ENCODE measurements around the gene NFKBIA.

NFKBIA gene

DNA sequence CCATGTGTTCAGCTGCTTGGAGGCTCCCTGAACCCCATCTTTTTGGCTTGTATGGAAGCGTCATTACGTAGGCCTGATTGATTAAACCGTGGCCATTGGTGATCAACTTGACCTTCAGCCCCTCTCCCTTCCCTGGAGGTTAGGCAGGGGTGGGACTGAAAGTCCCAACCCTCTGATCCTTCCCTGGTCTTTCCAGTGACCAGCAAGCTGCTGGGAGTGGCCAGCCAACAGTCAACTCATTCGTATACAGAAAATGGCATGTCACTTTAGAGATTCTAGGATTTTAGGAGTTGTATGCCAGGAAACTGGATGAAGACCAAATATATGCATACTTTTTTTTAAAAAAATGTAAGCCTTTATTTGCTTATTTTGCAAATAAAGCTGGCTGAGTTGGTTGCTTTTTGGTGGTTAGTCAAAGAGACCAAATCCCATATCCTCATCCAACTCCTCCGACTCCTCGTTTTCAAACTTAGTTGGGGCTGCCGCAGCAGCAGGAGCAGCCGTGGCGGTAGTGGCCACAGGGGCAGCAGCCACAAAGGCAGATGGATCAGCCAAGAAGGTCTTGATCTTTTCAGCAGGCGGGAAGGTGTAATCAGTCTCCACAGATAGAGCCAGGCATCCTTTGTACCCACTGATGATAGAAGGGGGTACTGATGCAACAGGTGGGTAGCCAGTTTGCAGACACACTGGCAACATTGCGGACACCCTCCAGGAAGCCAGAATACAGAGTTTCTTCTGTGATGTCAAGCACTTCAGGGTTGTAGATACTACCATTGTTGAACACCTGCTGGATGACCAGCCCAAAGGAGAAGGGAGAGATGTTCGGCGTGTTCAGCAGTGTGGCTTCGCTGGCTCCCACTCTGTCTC, 16.6 kb downstream of the NFKBIA start:
- TF ChIP-seq EZH2phosphoT487 (IDR thresholded peaks at IDR 0.05; ENCODE audit: borderline replicate concordance, low read length), result no peak
- TF ChIP-seq, protein P1, sequence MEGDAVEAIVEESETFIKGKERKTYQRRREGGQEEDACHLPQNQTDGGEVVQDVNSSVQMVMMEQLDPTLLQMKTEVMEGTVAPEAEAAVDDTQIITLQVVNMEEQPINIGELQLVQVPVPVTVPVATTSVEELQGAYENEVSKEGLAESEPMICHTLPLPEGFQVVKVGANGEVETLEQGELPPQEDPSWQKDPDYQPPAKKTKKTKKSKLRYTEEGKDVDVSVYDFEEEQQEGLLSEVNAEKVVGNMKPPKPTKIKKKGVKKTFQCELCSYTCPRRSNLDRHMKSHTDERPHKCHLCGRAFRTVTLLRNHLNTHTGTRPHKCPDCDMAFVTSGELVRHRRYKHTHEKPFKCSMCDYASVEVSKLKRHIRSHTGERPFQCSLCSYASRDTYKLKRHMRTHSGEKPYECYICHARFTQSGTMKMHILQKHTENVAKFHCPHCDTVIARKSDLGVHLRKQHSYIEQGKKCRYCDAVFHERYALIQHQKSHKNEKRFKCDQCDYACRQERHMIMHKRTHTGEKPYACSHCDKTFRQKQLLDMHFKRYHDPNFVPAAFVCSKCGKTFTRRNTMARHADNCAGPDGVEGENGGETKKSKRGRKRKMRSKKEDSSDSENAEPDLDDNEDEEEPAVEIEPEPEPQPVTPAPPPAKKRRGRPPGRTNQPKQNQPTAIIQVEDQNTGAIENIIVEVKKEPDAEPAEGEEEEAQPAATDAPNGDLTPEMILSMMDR (IDR thresholded peaks at IDR 0.05; ENCODE audit: low read depth, low read length, poor library complexity, severe bottlenecking), result no peak
- H3F3A ChIP-seq (ENCODE audit: control insufficient read depth, insufficient read depth), result no peaks in the 10 kb centered on the region
- no peak overlapping the region for H3K4me2 ChIP-seq (ENCODE audit: low read length)

DNA sequence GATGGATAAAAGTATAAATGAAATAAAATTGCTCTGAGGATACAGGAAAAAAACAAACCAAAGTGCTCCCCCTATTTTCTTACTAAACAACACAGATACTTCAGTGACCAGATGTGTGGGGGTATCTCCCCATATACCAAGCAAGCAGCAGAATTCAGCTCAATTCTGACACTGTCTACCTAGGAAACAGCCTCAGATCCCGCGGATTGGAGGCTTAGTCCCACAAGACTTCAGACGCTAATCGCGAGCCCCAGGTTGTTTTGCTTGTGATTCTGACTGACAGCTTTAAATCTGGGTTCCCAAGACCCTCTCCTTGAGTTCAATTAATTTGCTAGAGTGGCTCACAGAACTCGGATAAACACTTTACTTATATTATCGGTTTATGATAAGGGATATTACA, 17.3 kb downstream of the NFKBIA start:
- Histone ChIP-seq H3K79me2 (ENCODE audit: control insufficient read depth, low read length) (no peaks in the 10 kb centered on the region), H3K4me2 (ENCODE audit: low read length) (no peak overlapping the region), H3K36me3 (ENCODE audit: control insufficient read depth, low read length) (no peaks in the 10 kb centered on the region), H3K4me3 (ENCODE audit: low read length) (no peak overlapping the region), H3K9me3 (ENCODE audit: control insufficient read depth, insufficient read depth, low read length) (no peaks in the 10 kb centered on the region), H3K9me2 (replicated peaks; ENCODE audit: control insufficient read depth, low read length) (no peaks in the 10 kb centered on the region), H3K27me3 (ENCODE audit: control insufficient read depth, low read length) (no peaks in the 10 kb centered on the region), H3K4me1 (ENCODE audit: control insufficient read depth, low read length) (no peaks in the 10 kb centered on the region), H3F3A (ENCODE audit: control insufficient read depth, insufficient read depth) (no peaks in the 10 kb centered on the region), H3K27ac (ENCODE audit: low read depth, low read length) (no peak overlapping the region), H4K20me1 (ENCODE audit: control insufficient read depth, insufficient read depth, low read depth, low read length) (no peaks in the 10 kb centered on the region)
- TF ChIP-seq EZH2phosphoT487 (IDR thresholded peaks at IDR 0.05; ENCODE audit: borderline replicate concordance, low read length), result no peak

More for the DNA sequence above, 16.6 kb downstream of the NFKBIA start:
- Histone ChIP-seq H3K27ac (ENCODE audit: low read depth, low read length) (no peak overlapping the region), H3K27me3 (ENCODE audit: control insufficient read depth, low read length) (no peaks in the 10 kb centered on the region), H3K79me2 (ENCODE audit: control insufficient read depth, low read length) (no peaks in the 10 kb centered on the region), H3K4me1 (ENCODE audit: control insufficient read depth, low read length) (no peaks in the 10 kb centered on the region), H4K20me1 (ENCODE audit: control insufficient read depth, insufficient read depth, low read depth, low read length) (no peaks in the 10 kb centered on the region), H3K9me2 (replicated peaks; ENCODE audit: control insufficient read depth, low read length) (no peaks in the 10 kb centered on the region), H3K4me3 (ENCODE audit: low read length) (no peak overlapping the region), H3K9me3 (ENCODE audit: control insufficient read depth, insufficient read depth, low read length) (no peaks in the 10 kb centered on the region), H3K36me3 (ENCODE audit: control insufficient read depth, low read length) (no peaks in the 10 kb centered on the region)

DNA sequence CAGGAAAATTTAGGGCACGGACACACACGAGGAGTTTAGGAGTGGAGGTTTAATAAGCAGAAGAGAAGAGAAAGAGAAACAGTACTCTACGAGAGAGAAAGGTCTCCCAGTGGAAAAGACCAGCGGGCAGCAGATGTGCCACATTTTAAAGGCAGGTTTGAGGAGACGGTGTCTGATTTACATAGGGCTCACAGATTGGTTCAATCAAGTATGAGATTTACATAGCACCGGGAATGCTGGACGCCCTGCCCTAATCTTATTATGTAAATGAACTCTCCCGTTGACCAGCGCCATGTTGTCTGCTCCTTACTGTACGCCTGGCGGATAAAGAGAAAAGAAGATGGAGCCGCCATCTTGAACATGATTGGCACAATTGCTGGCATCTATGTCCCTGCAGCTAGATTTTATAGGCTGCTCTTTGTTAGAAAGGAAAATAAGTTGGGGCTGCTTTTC, 17.9 kb downstream of the NFKBIA start:
- Histone ChIP-seq H3K79me2 (ENCODE audit: control insufficient read depth, low read length) (no peaks in the 10 kb centered on the region), H3K4me3 (ENCODE audit: low read length) (no peak overlapping the region), H3K4me2 (ENCODE audit: low read length) (no peak overlapping the region), H3K9me3 (ENCODE audit: control insufficient read depth, insufficient read depth, low read length) (no peaks in the 10 kb centered on the region), H3K9me2 (replicated peaks; ENCODE audit: control insufficient read depth, low read length) (no peaks in the 10 kb centered on the region), H3K36me3 (ENCODE audit: control insufficient read depth, low read length) (no peaks in the 10 kb centered on the region), H3K27me3 (ENCODE audit: control insufficient read depth, low read length) (no peaks in the 10 kb centered on the region), H4K20me1 (ENCODE audit: control insufficient read depth, insufficient read depth, low read depth, low read length) (no peaks in the 10 kb centered on the region), H3F3A (ENCODE audit: control insufficient read depth, insufficient read depth) (no peaks in the 10 kb centered on the region), H3K27ac (ENCODE audit: low read depth, low read length) (no peak overlapping the region), H3K4me1 (ENCODE audit: control insufficient read depth, low read length) (no peaks in the 10 kb centered on the region)
- TF ChIP-seq, protein P1 (IDR thresholded peaks at IDR 0.05; ENCODE audit: low read depth, low read length, poor library complexity, severe bottlenecking), result no peak
- no peak for TF ChIP-seq EZH2phosphoT487 (IDR thresholded peaks at IDR 0.05; ENCODE audit: borderline replicate concordance, low read length)
